MCF 10A (cell line): Measurements from ENCODE around the gene BTBD6. TPM values are rescaled to one million over a fixed set of nuclear protein-coding genes. Genes with fewer than 3 reads are reported as not detected.

Source experiments
- BruUV-seq: library from RNA; stranded (reverse); fragments of 400-500 nt; replicated peaks from 2 replicates; lab custom pipeline; 2021; lab: Mats Ljungman, UMichigan
- CTCF ChIA-PET: fragments of 300-600 bp; sonication (Branson Sonifier 250); formaldehyde crosslinking; extraction: SDS; loops from one replicate; lab custom pipeline; 2021; ENCODE audit warnings: antibody characterized with exemption, inconsistent platforms; lab: Yijun Ruan, JAX
- POLR2A ChIA-PET: fragments of 300-600, 350-650 bp; sonication (Branson Sonifier 250); formaldehyde crosslinking; extraction: SDS; loops from one replicate; lab custom pipeline; 2020; ENCODE audit warnings: antibody characterized with exemption, inconsistent platforms; lab: Yijun Ruan, JAX
- DNase-seq: peaks from one replicate; pipeline ENCODE4 v3.0.0-alpha.2; 2018; ENCODE audit not compliant: unreplicated experiment
- H3K27ac Mint-ChIP-seq: one replicate; pipeline ENCODE4 v1.8.0; 2022; ENCODE audit warnings: mild to moderate bottlenecking, low read depth, mixed read lengths; ENCODE audit not compliant: unreplicated experiment
- H3K27me3 Mint-ChIP-seq: one replicate; pipeline ENCODE4 v1.8.0; 2022; ENCODE audit warnings: mixed read lengths; ENCODE audit not compliant: insufficient read depth, unreplicated experiment
- H3K36me3 Mint-ChIP-seq: one replicate; pipeline ENCODE4 v1.8.0; 2022; ENCODE audit warnings: mild to moderate bottlenecking, moderate library complexity, mixed read lengths; ENCODE audit not compliant: insufficient read depth, unreplicated experiment
- H3K4me1 Mint-ChIP-seq: one replicate; pipeline ENCODE4 v1.8.0; 2022; ENCODE audit warnings: mixed read lengths; ENCODE audit not compliant: insufficient read depth, unreplicated experiment
- H3K4me3 Mint-ChIP-seq: one replicate; pipeline ENCODE4 v1.8.0; 2022; ENCODE audit warnings: mild to moderate bottlenecking, moderate library complexity, mixed read lengths; ENCODE audit not compliant: unreplicated experiment
- H3K9me3 Mint-ChIP-seq: one replicate; pipeline ENCODE4 v1.8.0; 2022; ENCODE audit warnings: mixed read lengths; ENCODE audit not compliant: unreplicated experiment
- CTCF ChIP-seq: fragments of 200-600 bp; IDR thresholded peaks from one replicate; pipeline ENCODE4 v1.8.0; 2022; ENCODE audit warnings: antibody characterized with exemption, mild to moderate bottlenecking; ENCODE audit not compliant: unreplicated experiment
- intact Hi-C: fragments of 100-400 bp; cut with micrococcal nuclease; formaldehyde crosslinking; loops from 2 replicates; pipeline ENCODE4 v1.14.1; 2022
- total RNA-seq: library from RNA; stranded (reverse); gene quantifications from 2 replicates; pipeline ENCODE4 v1.2.3, GENCODE V29; 2022

The BTBD6 gene
- total RNA-seq, 1 experiment from 2014 or later: 24.5 TPM

DNA sequence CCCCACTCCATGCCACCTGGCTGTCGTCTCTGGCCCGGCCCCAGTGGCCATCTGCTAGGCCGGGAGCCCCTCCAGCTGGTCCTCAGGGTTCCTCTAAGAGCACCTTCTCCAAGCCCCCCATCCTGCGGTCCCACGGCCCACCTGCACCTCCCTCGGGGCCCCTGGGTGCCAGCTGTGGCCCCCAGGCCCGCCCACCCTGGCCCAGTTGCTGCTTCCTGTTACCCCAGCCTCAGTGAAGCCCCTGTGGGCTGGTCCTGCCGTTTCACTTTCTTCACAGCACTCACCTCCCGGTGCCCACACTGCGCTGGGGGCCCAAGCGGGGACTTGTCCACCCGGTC, 39.6 kb upstream of the BTBD6 start:
- ChIA-PET CTCF (interaction anchor here (0.6 kb wide), 1 partner anchor 68 kb away, joined by 3 read pairs; no protein-coding TSS in a partner anchor), POLR2A (no interaction called here)
- BruUV-seq: no TSS peak
- H3K36me3 Mint-ChIP-seq: peaks cover 6% of the 10 kb centered on the region
- no peaks in the 10 kb centered on the region for H3K9me3 Mint-ChIP-seq
- H3K27ac Mint-ChIP-seq: no peak overlapping the region
- intact Hi-C loops: no loop called here
- no peaks in the 10 kb centered on the region for H3K27me3 Mint-ChIP-seq
- peaks cover 6% of the 10 kb centered on the region for H3K4me1 Mint-ChIP-seq
- TF ChIP-seq CTCF: no peak
- H3K4me3 Mint-ChIP-seq: no peak overlapping the region
- DNase-seq: no peak

- intact Hi-C loops: no loop called here
- Mint-ChIP-seq H3K9me3 (no peaks in the 10 kb centered on the region), H3K27me3 (no peaks in the 10 kb centered on the region), H3K4me1 (peaks cover 5% of the 10 kb centered on the region), H3K36me3 (peaks cover 6% of the 10 kb centered on the region), H3K4me3 (no peak overlapping the region), H3K27ac (no peak overlapping the region)
- no peak for TF ChIP-seq CTCF
- BruUV-seq: no TSS peak
- ChIA-PET CTCF (no interaction called here), POLR2A (no interaction called here)
- DNase-seq: no peak
Measured at GRCh38 chr14:105209091-105209490, 39.2 kb upstream of the BTBD6 start.

GRCh38 chr14:105209646-105210045, 38.7 kb upstream of the BTBD6 start:
- H3K27ac Mint-ChIP-seq: no peak overlapping the region
- TF ChIP-seq CTCF: no peak
- CTCF ChIA-PET: no interaction called here
- H3K4me1 Mint-ChIP-seq: no peaks in the 10 kb centered on the region
- BruUV-seq: no TSS peak
- no peaks in the 10 kb centered on the region for H3K27me3 Mint-ChIP-seq
- no peaks in the 10 kb centered on the region for H3K9me3 Mint-ChIP-seq
- no peak overlapping the region for H3K4me3 Mint-ChIP-seq
- POLR2A ChIA-PET: no interaction called here
- H3K36me3 Mint-ChIP-seq: peaks cover 6% of the 10 kb centered on the region
- DNase-seq: no peak
- intact Hi-C loops: no loop called here

- H3K36me3 Mint-ChIP-seq: peaks cover 11% of the 10 kb centered on the region
- BruUV-seq: no TSS peak
- ChIA-PET CTCF (no interaction called here), POLR2A (no interaction called here)
- no peaks in the 10 kb centered on the region for H3K4me1 Mint-ChIP-seq
- intact Hi-C loops: no loop called here
- DNase-seq: no peak
- no peaks in the 10 kb centered on the region for H3K27me3 Mint-ChIP-seq
- TF ChIP-seq CTCF: no peak
- no peak overlapping the region for H3K27ac Mint-ChIP-seq
- H3K4me3 Mint-ChIP-seq: no peak overlapping the region
- no peaks in the 10 kb centered on the region for H3K9me3 Mint-ChIP-seq
Measured at GRCh38 chr14:105210266-105211025, 37.9 kb upstream of the BTBD6 start.
